B cell (primary cell): ENCODE data around the gene MGMT.

Source experiments
- EZH2 ChIP-seq: IDR thresholded peaks from 2 replicates; pipeline ENCODE4 v1.6.1; 2012; ENCODE audit warnings: borderline replicate concordance, low read depth, mild to moderate bottlenecking, moderate library complexity, low read length; ENCODE audit not compliant: insufficient read depth, poor library complexity, severe bottlenecking
- TF ChIP-seq, protein P1 (sequence below): fragments of 200-600 bp; IDR thresholded peaks from one replicate; pipeline ENCODE4 v1.8.0; 2022; ENCODE audit warnings: antibody characterized with exemption, mild to moderate bottlenecking

- TF ChIP-seq, protein P1, sequence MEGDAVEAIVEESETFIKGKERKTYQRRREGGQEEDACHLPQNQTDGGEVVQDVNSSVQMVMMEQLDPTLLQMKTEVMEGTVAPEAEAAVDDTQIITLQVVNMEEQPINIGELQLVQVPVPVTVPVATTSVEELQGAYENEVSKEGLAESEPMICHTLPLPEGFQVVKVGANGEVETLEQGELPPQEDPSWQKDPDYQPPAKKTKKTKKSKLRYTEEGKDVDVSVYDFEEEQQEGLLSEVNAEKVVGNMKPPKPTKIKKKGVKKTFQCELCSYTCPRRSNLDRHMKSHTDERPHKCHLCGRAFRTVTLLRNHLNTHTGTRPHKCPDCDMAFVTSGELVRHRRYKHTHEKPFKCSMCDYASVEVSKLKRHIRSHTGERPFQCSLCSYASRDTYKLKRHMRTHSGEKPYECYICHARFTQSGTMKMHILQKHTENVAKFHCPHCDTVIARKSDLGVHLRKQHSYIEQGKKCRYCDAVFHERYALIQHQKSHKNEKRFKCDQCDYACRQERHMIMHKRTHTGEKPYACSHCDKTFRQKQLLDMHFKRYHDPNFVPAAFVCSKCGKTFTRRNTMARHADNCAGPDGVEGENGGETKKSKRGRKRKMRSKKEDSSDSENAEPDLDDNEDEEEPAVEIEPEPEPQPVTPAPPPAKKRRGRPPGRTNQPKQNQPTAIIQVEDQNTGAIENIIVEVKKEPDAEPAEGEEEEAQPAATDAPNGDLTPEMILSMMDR: no peak
- no peak for TF ChIP-seq EZH2
Measured at GRCh38 chr10:129500617-129501339, 33.7 kb downstream of the MGMT start.
